ENCODE data around the gene SLC47A1.
"Not testable (repeated sequence)": the region's sequence is repeated elsewhere in the genome, so short reads cannot be mapped to it uniquely, and the experiment has no call there.

The SLC47A1 gene, protein sequence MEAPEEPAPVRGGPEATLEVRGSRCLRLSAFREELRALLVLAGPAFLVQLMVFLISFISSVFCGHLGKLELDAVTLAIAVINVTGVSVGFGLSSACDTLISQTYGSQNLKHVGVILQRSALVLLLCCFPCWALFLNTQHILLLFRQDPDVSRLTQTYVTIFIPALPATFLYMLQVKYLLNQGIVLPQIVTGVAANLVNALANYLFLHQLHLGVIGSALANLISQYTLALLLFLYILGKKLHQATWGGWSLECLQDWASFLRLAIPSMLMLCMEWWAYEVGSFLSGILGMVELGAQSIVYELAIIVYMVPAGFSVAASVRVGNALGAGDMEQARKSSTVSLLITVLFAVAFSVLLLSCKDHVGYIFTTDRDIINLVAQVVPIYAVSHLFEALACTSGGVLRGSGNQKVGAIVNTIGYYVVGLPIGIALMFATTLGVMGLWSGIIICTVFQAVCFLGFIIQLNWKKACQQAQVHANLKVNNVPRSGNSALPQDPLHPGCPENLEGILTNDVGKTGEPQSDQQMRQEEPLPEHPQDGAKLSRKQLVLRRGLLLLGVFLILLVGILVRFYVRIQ

DNA sequence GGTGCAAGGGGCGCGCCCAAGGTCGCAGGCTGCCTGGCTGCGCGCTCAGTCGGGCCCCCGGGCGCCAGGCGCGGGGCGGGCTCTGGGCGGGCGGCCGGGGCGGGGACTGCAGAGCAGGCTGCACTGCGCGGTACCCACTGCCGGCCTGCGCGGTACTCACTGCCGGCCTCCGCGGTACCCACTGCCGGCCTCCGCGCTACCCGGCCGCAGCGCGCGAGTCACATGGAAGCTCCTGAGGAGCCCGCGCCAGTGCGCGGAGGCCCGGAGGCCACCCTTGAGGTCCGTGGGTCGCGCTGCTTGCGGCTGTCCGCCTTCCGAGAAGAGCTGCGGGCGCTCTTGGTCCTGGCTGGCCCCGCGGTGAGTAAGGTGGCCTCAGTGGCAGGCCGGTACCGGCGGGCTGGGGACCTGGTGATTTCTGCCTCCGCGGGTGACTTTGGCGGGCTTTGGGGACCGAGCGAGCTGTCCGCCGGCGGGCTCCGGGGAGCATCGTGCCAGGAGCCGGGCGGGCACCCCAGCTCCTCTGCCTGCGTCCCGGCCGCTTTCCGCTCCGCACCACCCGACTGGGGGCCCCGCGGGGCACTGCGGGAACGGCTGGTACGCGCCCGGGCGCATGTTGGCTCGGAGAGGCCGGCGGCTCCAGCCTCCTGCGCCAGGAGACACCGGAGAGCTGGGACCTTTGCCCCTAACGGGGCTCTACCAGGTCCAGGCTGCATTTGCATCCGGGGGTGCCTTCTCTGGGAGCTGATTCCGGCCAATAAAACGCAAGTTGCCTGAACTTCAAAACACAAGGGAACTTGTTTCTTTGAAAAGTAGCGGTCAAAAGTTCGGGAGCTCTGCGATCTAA lies at the start of gene SLC47A1:
Gene SLC47A1, plus strand, starts transcription at position 137 of the 844 bp plus-strand sequence. Its CDS starts 86 bp downstream, at position 223.
- no peak for DNase-seq (ENCODE audit: low read depth)

DNA sequence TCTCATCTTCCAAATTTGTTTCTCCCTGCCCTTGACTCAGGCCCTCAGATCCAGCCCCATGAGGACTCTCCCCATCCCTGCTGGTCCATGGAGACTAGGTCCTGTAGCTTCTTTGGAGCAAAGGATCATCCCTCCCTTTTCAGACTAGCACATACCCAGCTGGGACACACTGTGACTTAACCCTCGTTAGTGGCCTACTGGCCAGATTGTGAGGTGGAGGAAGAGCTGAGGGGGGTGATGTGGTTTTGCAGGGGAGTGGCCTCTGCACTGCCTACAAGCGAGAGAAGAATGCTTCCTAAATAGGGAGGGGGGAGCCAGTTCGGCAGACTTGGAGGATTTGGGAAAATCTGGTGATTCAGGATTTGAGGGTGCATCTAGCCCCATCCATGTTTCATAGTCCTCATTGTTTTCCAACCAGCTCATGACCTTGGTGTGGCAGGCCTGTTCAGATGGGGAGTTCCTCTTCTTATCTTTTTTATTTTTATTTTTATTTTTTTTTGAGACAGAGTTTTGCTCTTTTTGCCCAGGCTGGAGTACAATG lies 47.8 kb upstream of the SLC47A1 start:
- DNase-seq (ENCODE audit: low read depth), result no peak

- DNase-seq (ENCODE audit: low read depth), result no peak
Measured at GRCh38 chr17:19486351-19487023, 47.2 kb upstream of the SLC47A1 start.

GRCh38 chr17:19487024-19487600 lies 46.5 kb upstream of the SLC47A1 start:
- no peak for DNase-seq (ENCODE audit: low read depth)

DNA sequence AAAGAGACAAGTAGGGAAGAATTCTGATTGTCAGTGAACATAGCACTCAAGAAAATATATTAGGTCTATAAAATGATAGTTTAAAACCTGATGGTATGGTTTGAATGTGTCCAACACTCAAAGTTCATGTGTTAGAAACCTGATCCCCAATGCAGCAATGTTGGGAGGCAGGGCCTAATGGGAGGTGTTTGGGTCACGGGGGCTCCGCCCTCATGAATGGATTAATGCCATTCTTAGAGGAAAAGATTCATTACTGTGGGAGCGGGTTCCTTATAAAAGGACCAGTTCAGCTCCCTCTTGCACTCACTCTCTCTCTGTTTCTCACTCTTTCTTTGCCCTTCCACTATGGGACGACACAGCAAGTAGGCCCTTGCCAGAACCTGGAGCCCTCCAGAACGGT lies 41.5 kb upstream of the SLC47A1 start:
- DNase-seq (ENCODE audit: low read depth), result no peak

DNA sequence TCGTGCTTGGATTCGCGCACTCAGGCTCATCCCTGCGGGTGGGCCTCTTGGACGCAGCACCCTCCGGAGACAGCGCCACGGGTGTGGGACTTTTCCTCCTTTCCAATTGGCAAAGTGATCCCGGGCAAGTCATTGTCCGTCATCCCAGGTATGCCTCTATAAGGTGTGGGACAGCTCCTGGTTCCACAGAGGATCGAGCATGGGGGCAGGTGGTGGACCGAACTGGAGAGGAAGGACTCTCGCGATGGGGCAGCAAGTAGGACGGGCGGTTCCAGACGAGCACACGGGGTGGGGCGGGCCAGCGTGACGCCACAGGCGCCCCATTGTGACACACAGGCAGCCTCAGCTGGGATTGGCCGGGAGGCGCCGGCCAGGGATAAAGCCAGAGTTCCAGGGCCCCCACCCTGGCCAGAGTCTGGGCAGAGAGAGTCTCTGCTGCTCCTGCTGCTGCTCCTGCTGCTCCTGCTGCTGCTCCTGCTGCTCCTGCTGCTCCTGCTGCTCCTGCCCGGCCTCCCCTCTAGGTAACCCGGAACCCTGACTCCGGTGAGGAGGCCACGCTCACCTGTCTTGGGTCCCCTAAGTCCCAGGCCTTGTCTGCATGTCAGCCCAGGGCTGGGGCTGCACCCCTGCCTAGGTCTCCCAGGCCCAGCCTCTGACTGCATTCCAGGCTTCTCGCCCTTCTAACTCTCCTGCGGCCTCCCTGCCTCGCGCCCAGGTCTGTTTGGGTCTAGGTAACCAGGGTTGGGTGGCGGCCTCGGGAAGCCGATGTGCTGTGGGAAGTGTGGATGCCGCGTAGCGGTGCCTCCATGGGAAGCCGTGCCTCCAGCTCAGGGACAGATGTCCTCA lies 38.5 kb upstream of the SLC47A1 start:
- DNase-seq (ENCODE audit: low read depth), result no peak

GRCh38 chr17:19495828-19496528 lies 37.7 kb upstream of the SLC47A1 start:
- DNase-seq (ENCODE audit: low read depth), result no peak

- DNase-seq (ENCODE audit: low read depth), result no peak
Measured at GRCh38 chr17:19497624-19498023, 36.0 kb upstream of the SLC47A1 start.

DNA sequence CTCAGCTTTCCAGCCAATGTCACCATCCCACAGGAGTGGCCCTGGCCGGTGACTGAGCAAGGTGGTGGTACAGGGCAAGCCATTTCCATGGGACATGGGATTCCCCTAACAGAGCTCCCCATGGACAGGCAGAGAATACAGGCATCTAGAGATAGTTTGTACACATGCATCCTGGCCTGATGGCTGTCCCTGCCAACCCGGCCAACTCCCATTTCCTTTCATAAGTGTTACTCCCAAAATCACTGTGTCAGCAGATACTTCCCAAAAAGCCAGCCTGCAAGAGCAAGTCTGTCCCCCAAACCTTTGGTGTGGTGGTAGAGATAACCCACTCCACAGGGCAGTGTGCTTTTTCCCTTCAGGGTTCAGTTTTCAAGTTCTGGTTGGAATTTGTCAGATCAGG lies 32.4 kb upstream of the SLC47A1 start:
- DNase-seq (ENCODE audit: low read depth), result no peak

GRCh38 chr17:19502517-19502916 lies 31.1 kb upstream of the SLC47A1 start:
- DNase-seq (ENCODE audit: low read depth), result no peak

DNA sequence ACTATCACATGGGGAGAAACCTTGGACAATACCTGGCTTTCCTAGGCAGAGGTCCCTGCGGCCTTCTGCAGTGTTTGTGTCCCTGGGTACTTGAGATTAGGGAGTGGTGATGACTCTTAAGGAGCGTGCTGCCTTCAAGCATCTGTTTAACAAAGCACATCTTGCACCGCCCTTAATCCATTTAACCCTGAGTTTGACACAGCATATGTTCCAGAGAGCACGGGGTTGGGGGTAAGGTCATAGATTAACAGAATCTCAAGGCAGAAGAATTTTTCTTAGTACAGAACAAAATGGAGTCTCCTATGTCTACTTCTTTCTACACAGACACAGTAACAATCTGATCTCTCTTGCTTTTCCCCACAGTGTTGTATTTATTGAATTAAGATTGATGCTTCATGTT lies 28.1 kb upstream of the SLC47A1 start:
- not testable (repeated sequence) for DNase-seq (ENCODE audit: low read depth)

DNA sequence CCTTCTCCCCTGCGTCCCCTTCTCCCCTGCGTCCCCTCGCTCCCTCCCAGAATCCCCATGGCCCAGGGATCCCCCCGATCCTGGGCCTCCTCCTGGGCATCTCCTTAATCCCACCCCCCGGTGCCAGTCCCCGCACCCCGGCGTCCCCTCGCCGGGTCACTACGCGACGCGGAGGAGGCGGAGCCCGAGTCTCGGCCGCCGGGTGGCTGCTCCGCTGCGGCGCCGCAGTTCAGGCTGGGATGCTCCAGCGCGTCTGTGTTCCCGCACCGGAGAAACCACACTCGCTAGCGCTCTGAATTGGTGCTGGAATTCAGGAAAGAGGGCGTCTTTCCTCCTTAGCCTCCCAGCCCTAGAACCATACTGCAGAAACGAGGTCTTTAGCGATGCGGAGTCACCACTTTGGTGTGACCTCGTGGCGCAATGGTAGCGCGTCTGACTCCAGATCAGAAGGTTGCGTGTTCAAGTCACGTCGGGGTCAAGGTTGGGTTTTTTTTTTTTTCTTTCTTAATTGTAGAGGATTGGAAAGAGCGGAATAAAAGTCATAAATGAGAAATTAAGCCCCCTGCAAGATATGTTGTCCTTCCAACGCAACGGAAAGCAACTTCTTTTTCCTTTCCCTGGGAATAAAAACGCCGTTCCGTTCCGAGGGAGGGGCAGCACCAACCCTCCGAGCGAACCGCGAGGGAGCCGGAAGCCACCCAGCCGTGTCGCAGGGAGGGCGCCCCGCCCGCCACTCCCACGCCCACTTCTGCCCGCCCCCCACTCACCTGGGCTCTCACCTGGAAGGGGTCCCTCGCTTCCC lies 25.7 kb upstream of the SLC47A1 start:
- DNase-seq (ENCODE audit: low read depth), result peak; percentile 73

GRCh38 chr17:19508577-19508867 lies 25.1 kb upstream of the SLC47A1 start:
- no peak for DNase-seq (ENCODE audit: low read depth)

DNA sequence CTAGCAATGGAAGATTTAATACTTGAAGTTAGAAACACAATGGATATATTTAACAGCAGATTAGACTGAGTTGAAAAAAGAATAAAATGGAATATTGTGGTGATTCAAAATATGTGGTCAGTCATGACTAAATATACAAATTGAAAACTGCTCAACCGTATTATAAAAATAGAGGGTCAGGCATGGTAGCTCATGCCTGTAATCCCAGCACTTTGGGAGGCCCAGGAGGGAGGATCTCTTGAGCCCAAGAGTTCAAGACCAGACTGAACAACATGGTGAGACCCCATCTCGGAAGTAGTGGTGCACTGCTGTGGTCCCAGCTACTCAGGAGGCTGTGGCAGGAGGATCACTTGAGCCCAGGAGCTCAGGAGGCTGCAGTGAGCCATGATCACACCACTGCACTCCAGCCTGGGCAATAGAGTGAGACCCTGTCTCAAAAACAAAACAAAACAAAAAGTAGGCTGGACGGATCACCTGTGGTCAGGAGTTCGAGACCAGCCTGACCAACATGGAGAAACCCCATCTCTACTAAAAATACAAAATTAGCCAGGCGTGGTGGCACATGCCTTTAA lies 24.3 kb upstream of the SLC47A1 start:
- DNase-seq (ENCODE audit: low read depth), result not testable (repeated sequence)

DNA sequence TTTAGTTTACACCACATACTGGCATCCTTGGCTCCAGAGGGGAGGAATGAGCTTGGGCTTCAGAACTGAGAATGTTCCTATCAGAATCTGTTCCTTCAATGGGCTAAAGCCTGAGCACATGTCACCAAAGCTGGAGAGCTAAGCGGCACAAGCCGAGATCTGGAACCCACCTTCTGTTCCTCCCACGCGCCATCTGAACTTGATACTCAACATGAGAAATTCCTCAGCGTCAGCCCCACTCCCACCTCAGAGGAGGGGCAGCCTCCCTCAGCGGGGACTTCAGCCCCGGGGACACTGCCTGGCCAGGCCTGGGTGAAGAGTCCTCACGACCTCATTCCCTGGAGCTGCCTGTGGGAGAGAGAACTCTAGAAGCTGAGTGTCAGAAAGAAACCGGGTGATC lies 22.8 kb upstream of the SLC47A1 start:
- DNase-seq (ENCODE audit: low read depth), result no peak

GRCh38 chr17:19513897-19514488 lies 19.7 kb upstream of the SLC47A1 start:
- peak; percentile 43 for DNase-seq (ENCODE audit: low read depth)

GRCh38 chr17:19517699-19518098 lies 16.0 kb upstream of the SLC47A1 start:
- DNase-seq (ENCODE audit: low read depth), result no peak
